Choroid plexus epithelial cell (primary cell): Measurements from ENCODE around the gene COL18A1.

Experiments used
- DNase-seq: peaks from one replicate; pipeline ENCODE4 v3.0.0-alpha.2; 2010; ENCODE audit warnings: low read depth
- H3K4me3 ChIP-seq: 2 replicates; pipeline ENCODE4 v1.5.1; 2011; ENCODE audit warnings: low read depth, mild to moderate bottlenecking, control low read depth, low read length, moderate library complexity
- TF ChIP-seq, protein P1 (sequence below): conservative IDR thresholded peaks from 2 replicates; pipeline ENCODE4 v1.5.1; 2011; ENCODE audit warnings: low read depth, mild to moderate bottlenecking, control low read depth, inconsistent platforms, low read length, moderate library complexity

Gene COL18A1

GRCh38 chr21:45488931-45489721 is 84.2 kb downstream of the COL18A1 start:
- TF ChIP-seq, protein P1, sequence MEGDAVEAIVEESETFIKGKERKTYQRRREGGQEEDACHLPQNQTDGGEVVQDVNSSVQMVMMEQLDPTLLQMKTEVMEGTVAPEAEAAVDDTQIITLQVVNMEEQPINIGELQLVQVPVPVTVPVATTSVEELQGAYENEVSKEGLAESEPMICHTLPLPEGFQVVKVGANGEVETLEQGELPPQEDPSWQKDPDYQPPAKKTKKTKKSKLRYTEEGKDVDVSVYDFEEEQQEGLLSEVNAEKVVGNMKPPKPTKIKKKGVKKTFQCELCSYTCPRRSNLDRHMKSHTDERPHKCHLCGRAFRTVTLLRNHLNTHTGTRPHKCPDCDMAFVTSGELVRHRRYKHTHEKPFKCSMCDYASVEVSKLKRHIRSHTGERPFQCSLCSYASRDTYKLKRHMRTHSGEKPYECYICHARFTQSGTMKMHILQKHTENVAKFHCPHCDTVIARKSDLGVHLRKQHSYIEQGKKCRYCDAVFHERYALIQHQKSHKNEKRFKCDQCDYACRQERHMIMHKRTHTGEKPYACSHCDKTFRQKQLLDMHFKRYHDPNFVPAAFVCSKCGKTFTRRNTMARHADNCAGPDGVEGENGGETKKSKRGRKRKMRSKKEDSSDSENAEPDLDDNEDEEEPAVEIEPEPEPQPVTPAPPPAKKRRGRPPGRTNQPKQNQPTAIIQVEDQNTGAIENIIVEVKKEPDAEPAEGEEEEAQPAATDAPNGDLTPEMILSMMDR: no peak
- H3K4me3 ChIP-seq: no peak overlapping the region
- peak; percentile 14 for DNase-seq

DNA sequence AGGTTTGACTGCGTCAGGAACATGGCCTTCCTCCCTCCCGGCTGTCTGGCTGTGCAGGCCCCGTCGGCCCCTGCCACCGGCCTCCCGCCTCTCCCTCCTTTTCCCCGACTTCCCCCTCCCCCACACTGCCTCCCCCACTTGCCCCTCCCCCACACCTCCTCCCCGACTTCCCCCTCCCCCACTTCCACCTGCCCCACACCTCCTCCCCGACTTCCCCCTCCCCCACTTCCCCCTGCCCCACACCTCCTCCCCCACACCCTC is 84.7 kb downstream of the COL18A1 start:
- no peak overlapping the region for H3K4me3 ChIP-seq
- TF ChIP-seq, protein P1: no peak
- DNase-seq: no peak

DNA sequence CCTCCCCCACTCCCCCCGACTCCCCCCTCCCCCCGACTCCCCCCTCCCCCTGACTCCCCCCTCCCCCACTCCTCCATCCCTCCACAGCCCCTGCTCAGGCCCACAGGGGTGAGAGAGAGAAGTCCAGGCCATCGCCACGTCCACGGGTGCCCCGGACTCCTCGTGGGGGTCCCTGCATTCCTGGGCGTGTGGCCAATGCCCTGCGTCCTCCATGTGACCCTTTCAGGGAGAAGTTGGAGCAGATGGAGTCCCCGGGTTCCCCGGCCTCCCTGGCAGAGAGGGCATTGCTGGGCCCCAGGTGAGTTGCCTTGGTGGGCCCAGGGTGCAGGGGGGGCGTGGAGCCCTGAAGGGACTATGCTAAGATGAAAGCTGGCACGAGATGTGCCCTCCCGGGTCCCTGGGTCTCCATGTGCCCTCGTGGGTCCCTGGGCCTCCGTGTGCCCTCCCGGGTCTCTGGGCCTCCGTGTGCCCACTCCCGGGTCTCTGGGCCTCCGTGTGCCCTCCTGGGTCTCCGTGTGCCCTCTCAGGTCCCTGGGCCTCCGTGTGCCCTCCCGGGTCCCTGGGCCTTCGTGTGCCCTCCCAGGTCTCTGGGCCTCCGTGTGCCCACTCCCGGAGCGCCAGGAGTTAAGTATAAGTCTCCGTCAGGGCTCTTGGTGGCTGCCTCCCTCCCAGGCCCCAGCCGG is 85.2 kb downstream of the COL18A1 start:
- no peak for DNase-seq
- TF ChIP-seq, protein P1: no peak
- no peak overlapping the region for H3K4me3 ChIP-seq

DNA sequence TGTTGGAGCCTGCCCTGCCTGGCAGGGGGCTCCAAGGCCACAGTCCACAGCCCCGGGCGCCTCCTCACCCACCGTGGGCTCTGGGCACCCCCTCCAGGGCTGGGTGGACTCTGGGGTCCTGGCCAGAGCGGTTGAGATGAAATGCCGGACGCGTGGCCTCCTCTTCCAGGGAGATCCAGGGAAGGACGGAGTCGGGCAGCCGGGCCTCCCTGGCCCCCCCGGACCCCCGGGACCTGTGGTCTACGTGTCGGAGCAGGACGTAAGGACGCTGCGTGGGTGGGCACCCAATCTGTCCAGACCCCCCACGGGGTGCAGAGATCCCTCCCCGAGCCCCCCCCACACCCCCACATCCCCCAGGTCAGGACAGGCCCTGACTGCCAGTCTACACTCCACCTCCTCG is 86.1 kb downstream of the COL18A1 start:
- DNase-seq: no peak
- TF ChIP-seq, protein P1: no peak
- no peak overlapping the region for H3K4me3 ChIP-seq

DNA sequence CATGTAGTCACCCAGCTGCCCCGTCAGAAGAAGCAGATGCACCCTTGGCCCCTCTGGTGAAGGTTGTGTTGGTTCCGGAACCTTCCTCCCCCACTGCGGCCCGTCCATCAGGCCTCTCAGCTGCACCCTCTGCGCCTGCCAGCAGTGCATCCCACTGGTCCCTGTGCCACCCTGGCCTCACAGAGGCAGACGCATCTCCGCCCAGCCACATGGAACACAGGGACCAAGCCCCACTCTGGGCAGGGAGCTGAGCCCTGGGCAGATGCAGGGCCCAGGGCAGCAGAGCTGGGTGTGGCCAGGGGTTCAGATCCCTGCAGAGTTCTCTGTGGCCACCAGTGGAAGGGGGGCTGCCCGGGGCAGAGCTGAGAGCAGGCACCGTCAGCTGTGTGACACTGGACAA is 86.7 kb downstream of the COL18A1 start:
- TF ChIP-seq, protein P1: no peak
- no peak for DNase-seq
- no peak overlapping the region for H3K4me3 ChIP-seq

GRCh38 chr21:45492765-45493164 is 87.8 kb downstream of the COL18A1 start:
- DNase-seq: no peak
- TF ChIP-seq, protein P1: no peak
- H3K4me3 ChIP-seq: no peak overlapping the region
